GM21529 (cell line): ENCODE measurements around the gene ENTPD6.

Experiments used
- ATAC-seq: cut with Tn5 transposase; IDR thresholded peaks from one replicate; pipeline ENCODE4 v1.9.1; 2021; ENCODE audit not compliant: unreplicated experiment

The ENTPD6 gene

GRCh38 chr20:25275813-25276532 is 80.5 kb downstream of the ENTPD6 start:
- no peak for ATAC-seq
